ENCODE measurements around the gene SLC37A4.
"Not testable (repeated sequence)": the region's sequence is repeated elsewhere in the genome, so short reads cannot be mapped to it uniquely, and the experiment has no call there.

The SLC37A4 gene

DNA sequence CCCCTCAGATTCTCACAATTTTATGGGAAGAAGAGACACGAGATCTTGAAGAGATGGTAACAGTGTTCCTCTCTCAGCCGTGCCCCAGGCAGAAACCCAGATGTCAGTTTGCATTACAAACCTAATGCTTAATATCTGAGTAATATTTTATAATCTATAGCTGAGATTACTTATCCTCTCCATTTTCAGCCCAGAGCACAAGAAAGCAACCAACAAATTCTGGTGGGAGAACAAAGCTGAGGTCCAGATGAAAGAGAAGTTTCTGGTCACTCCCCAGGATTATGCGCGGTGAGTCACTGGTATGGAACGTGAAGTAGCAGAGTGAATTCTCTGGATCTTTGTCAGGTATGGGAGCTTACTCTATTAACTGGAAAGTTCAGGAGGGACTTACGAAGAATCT is 31.9 kb downstream of the SLC37A4 start:
- H3K4me3 ChIP-seq (ENCODE audit: low read depth in 1 of 2, low read length in 1 of 2): peak overlapping the region; percentile 65 to 76
- no peaks in the 10 kb centered on the region for H3K9me3 ChIP-seq
- peaks cover 18 to 20% of the 10 kb centered on the region in 2 experiments for H3K4me1 ChIP-seq (ENCODE audit: control insufficient read depth in 1 of 2, insufficient read depth in 1 of 2, low read depth in 1 of 2, low read length in 1 of 2)
- TF ChIP-seq, protein P1, sequence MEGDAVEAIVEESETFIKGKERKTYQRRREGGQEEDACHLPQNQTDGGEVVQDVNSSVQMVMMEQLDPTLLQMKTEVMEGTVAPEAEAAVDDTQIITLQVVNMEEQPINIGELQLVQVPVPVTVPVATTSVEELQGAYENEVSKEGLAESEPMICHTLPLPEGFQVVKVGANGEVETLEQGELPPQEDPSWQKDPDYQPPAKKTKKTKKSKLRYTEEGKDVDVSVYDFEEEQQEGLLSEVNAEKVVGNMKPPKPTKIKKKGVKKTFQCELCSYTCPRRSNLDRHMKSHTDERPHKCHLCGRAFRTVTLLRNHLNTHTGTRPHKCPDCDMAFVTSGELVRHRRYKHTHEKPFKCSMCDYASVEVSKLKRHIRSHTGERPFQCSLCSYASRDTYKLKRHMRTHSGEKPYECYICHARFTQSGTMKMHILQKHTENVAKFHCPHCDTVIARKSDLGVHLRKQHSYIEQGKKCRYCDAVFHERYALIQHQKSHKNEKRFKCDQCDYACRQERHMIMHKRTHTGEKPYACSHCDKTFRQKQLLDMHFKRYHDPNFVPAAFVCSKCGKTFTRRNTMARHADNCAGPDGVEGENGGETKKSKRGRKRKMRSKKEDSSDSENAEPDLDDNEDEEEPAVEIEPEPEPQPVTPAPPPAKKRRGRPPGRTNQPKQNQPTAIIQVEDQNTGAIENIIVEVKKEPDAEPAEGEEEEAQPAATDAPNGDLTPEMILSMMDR (IDR thresholded peaks at IDR 0.05): no peak
- H3K27me3 ChIP-seq: no peaks in the 10 kb centered on the region
- peak overlapping the region; percentile 77 for H3K27ac ChIP-seq
- peaks cover 34% of the 10 kb centered on the region for H3K36me3 ChIP-seq

DNA sequence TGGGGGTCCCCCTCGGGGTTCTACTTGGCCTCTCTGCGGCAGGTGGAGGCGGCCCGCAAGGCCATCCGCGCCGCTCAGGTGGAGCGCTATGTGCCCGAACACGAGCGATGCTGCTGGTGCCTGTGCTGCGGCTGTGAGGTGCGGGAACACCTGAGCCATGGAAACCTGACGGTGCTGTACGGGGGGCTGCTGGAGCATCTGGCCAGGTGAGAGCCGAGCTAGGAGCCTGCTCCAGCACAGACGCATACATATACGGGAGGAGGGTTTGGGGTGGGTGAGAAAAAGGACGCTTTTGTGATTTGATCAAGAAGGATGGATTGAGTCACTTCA is 32.3 kb downstream of the SLC37A4 start:
- TF ChIP-seq, protein P1 (IDR thresholded peaks at IDR 0.05): no peak
- Histone ChIP-seq H3K4me3 (ENCODE audit: low read depth in 1 of 2, low read length in 1 of 2) (peak overlapping the region; percentile 65 to 76), H3K27ac (peak overlapping the region; percentile 77), H3K9me3 (no peaks in the 10 kb centered on the region), H3K36me3 (peaks cover 31% of the 10 kb centered on the region), H3K27me3 (no peaks in the 10 kb centered on the region), H3K4me1 (ENCODE audit: control insufficient read depth in 1 of 2, insufficient read depth in 1 of 2, low read depth in 1 of 2, low read length in 1 of 2) (peaks cover 18 to 20% of the 10 kb centered on the region in 2 experiments)

DNA sequence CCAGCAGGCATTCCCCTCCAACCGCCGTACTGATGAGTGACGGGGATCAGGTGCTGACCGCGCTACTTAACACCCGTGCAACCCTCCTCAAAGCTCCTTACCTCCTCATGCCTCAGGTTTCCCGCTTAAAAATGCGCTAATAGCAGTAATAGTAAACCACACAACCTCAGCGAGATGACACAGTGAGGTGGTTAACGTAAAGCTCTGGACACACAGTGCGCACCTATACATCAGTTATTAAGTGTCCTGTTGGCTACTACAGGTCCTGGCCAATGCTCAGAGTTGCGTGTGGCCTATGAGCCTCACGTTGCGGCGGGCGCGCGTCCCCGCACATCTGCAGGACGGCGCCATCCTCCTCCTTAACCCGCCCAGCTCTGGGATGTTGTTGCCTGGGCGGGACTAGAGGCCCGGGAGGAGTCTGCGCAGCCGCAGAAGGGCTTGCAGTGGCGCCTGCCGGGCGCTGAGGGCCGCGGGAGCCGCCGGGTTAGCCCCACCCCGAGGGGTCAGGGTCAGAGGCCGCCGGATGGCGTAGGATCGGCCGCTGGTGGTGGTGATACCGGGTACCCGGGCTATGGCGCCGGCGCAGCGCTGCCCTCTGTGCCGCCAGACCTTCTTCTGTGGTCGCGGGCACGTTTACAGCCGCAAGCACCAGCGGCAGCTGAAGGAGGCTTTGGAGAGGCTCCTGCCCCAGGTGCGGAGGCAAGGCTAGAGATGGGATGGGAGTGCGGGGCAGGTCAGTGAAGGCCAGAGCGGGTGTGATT is 32.9 kb downstream of the SLC37A4 start, which contains the start of gene CENATAC:
Gene CENATAC (plus strand): TSS at position 512 of the 761 bp plus-strand sequence. CDS start 60 bp downstream, at position 572.
- TF ChIP-seq, protein P1 (IDR thresholded peaks at IDR 0.05): peak; percentile 79
- Histone ChIP-seq H3K27ac (peak within 1 kb of the TSS; percentile 77), H3K36me3 (peaks cover 29% of the 10 kb centered on the region), H3K27me3 (no peaks in the 10 kb centered on the region), H3K4me1 (ENCODE audit: control insufficient read depth in 1 of 2, insufficient read depth in 1 of 2, low read depth in 1 of 2, low read length in 1 of 2) (peaks cover 18 to 20% of the 10 kb centered on the region in 2 experiments), H3K9me3 (no peaks in the 10 kb centered on the region), H3K4me3 (ENCODE audit: low read depth in 1 of 2, low read length in 1 of 2) (peak within 1 kb of the TSS; percentile 65 to 76)

DNA sequence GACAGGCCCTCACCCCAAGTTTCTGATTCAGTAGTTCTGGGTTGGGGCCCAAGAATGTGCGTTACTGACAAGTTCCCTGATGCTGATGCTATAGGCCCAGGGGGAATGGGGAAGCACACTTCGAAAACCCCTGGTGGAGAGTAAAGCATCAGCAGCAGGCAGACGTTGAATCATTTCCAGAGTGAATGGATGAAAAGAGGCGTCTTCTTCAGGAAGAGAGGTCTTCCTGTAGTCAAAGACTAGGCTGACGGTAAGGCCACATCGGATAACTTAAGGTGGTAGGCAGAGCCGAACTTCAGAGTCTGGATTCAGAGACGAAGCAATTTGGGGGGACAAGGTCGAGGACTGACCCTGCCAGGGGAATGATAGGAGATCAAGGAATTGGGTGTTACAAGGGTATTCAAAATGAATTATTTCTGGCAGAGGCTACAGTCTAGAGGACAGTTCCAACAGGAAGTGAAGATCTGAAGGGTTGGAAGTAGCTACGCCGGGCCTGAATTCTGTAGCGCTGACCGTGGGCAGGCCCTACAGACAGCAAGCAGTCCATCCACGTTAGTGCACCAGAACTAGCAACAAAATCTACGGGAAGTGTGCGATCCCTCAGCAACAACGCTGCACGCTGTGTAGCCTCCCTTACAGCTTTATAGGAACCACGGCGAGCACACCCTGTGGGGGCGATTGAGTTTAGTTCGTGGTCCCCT is 33.6 kb downstream of the SLC37A4 start:
- peaks cover 20 to 22% of the 10 kb centered on the region in 2 experiments for H3K4me1 ChIP-seq (ENCODE audit: control insufficient read depth in 1 of 2, insufficient read depth in 1 of 2, low read depth in 1 of 2, low read length in 1 of 2)
- TF ChIP-seq, protein P1 (IDR thresholded peaks at IDR 0.05): no peak
- H3K27ac ChIP-seq: peak overlapping the region; percentile 77

DNA sequence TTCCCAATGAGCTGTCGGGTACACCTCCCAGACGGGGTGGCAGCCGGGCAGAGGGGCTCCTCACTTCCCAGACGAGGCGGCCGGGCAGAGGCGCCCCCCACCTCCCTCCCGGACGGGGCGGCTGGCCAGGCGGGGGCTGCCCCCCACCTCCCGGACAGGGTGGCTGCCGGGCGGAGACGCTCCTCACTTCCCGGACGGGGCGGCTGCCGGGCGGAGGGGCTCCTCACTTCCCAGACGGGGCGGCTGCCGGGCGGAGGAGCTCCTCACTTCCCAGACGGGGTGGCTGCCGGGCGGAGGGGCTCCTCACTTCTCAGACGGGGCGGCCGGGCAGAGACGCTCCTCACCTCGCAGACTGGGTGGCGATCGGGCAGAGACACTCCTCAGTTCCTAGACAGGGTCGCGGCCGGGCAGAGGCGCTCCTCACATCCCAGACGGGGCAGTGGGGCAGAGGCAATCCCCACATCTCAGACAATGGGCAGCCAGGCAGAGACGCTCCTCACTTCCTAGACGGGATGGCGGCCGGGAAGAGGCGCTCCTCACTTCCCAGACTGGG is 39.1 kb downstream of the SLC37A4 start:
- H3K27me3 ChIP-seq; H3K4me1 ChIP-seq (ENCODE audit: control insufficient read depth in 1 of 2, insufficient read depth in 1 of 2, low read depth in 1 of 2, low read length in 1 of 2); H3K27ac ChIP-seq; H3K36me3 ChIP-seq; H3K4me3 ChIP-seq (ENCODE audit: low read depth in 1 of 2, low read length in 1 of 2); H3K9me3 ChIP-seq: not testable (repeated sequence)

More for the DNA sequence above, 33.6 kb downstream of the SLC37A4 start:
- H3K27me3 ChIP-seq: no peaks in the 10 kb centered on the region
- peak overlapping the region; percentile 65 to 76 for H3K4me3 ChIP-seq (ENCODE audit: low read depth in 1 of 2, low read length in 1 of 2)
- no peaks in the 10 kb centered on the region for H3K9me3 ChIP-seq
- H3K36me3 ChIP-seq: peaks cover 22% of the 10 kb centered on the region

Data from neutrophil (primary cell).